GM19035 (cell line): ENCODE results near the gene GCSAML.

ENCODE experiments used
- ATAC-seq: cut with Tn5 transposase; IDR thresholded peaks from one replicate; pipeline ENCODE4 v1.9.1; 2021; ENCODE audit not compliant: unreplicated experiment

The GCSAML gene

DNA sequence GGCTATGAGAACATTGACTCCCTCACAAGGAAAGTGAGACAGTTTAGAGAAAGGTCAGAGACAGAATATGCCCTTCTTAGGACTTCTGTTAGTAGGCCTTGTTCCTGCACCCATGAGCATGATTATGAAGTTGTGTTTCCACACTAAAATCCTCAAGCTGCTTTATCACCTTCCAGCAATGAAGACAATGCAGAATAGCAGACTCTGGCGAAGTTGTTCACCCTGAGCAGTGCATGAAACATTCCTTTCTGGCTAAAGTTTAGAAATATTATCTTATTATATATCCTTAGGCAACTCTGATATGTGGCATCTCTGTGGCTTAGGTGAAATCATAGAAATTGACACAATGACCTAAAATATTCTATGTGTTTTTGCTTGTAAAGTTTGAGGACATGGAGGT, 25.3 kb downstream of the GCSAML start:
- no peak for ATAC-seq

DNA sequence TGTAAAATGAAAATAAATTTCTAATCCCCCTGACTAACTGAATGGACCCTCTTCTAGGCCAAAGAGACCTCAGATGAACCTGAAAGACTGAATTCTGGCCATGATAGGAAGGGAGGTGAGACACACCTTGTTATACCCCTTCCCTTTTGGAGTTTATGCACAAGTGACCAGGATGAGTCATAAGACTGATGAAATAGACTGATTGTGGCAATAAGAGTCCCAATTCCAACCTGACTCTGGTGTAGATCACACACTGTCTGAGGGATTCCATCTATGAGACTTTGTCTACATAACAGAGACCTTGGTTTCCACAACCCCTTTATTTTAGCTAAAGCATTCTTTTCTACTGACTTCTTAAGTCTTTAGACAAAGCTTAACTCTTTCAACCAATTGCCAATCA, 25.7 kb downstream of the GCSAML start:
- ATAC-seq: no peak

DNA sequence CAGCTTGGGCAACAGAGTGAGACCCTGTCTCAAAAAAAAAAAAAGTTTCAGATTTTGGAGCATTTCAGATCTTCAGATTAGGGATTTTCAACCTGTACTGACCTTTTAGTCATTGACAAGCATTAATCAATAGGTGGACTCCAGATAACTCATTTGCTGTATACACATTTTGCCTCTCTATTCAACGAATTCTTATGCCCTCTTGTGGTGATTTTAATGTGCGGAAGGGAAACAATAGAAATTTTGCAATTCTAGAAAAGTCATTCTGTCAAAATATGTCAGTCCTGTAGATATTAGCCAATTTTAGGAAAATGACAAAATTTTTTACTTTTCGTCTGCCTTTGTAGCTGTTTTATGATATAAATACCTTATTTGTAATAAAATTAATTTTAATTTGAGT, 27.6 kb downstream of the GCSAML start:
- no peak for ATAC-seq

DNA sequence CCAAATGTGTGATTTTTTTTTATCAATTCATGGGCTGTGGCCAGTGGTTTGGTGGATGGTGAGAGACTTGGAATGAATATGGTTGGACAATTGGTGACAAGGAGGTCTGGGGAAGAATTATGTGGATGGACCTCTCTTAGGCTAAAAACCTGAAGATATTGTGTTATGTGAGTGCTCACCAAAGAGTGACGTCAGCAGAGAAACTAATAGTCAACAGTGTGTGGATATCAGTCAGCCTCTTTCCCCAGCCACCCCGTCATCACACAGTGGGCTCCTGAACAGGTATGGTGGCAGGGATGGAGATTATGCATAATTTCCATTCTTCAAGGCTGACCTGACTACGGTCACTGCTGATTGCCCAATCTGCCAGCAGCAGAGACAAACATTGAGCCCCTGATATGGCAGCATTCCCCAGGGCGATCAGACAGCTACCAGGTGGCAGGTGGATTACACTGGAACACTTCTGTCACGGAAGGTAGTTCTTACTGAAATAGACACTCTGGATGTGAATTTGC, 30.1 kb downstream of the GCSAML start:
- no peak for ATAC-seq

DNA sequence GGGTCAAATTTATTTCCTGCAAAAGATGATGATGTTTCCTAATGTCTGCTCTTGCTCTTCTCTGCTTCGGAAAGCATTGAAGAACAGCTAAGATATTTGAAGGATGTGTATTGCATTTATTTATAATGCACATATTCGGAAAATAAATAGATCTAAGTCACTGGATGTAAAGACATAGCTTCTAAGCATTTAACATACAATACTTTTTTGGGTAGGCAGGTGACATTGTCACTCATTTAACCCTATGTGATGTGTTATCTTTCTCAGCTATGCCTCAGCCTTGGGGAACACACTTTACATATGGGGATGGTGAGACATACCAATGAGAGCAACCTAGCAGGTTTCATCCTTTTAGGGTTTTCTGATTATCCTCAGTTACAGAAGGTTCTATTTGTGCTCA, 39.1 kb downstream of the GCSAML start, which contains the start of gene OR2G2:
Gene OR2G2 (plus strand): TSS at position 301 of the 400 bp plus-strand sequence. CDS start 0 bp downstream, at position 301.
- no peak for ATAC-seq

DNA sequence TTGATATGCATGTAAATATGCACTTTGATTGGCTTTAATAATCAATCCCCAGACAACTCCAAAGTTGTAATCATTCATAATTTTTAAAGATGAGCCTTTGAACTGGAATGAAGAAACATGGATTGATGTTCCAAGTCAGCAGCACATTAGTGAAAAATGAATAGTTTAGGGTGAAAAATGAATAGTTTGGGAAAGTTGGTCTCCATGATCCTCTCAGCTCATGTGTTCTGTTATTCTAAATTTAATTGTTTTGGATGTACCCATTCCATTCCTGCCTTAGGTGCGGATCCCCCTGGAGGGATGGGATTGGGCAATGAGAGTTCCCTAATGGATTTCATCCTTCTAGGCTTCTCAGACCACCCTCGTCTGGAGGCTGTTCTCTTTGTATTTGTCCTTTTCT, 56.4 kb downstream of the GCSAML start, which contains the start of gene OR2G3:
Gene OR2G3 (plus strand): TSS at position 301 of the 400 bp plus-strand sequence. CDS start 0 bp downstream, at position 301.
- ATAC-seq: no peak

DNA sequence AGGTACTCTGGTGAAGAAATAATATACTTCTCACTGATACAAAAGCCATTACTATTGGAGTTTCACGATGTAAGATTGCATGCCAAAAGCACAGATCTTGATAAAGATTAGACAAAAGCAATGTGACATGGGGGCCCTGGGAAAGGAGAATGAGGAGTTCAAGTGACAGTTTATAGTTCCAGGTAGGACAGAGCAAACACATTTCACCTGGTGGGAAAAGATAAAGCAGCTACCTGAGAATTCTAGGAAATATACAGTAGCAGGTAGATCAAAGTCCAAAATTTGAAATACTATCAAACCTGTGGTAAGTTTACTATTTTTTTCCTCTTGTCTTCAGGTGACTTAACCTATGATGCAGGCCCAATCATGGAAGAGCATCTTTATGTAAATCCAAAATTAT, 64.5 kb downstream of the GCSAML start:
- no peak for ATAC-seq

DNA sequence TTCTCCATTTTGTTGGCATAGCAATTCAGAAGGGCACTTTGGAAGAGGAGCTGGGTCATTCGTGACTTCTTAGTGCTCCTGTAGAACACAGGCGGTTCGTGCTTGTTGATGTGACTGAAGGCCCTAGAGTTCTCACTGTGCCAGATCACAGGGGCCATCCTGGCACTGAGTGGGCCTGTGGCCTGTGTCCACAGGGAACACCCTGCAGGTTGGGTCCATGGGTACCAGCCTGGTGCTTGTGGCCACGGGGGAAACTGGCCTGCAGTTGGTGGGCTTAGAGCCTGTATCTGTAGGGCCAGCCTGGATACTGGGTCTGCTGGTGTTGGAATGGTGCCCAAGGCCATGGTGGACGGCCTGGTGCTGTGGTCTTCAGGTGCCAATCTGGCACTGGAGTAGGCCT, 65.7 kb downstream of the GCSAML start:
- no peak for ATAC-seq
